AG04449 (cell line): ENCODE measurements around the gene CDKN1A.
A peak's percentile ranks its signal among the peaks of the same experiment; 100 is the strongest.

ENCODE experiments used
- CTCF ChIA-PET: fragments of 350-600 bp; formaldehyde crosslinking; extraction: SDS; loops from one replicate; lab custom pipeline; 2021; ENCODE audit warnings: antibody characterized with exemption; lab: Yijun Ruan, JAX
- POLR2A ChIA-PET: fragments of 400-600, 350-600 bp; formaldehyde crosslinking; extraction: SDS; loops from one replicate; lab custom pipeline; 2020; ENCODE audit warnings: antibody characterized with exemption, inconsistent platforms; lab: Yijun Ruan, JAX
- DNase-seq: peaks from one replicate; pipeline ENCODE4 v3.0.0-alpha.2; 2010; ENCODE audit warnings: low read depth, low spot score
- H3K4me3 ChIP-seq: 2 replicates; pipeline ENCODE4 v1.5.1; 2011; ENCODE audit warnings: low read depth, mild to moderate bottlenecking, control low read depth, low read length
- TF ChIP-seq, protein P1 (sequence below): IDR thresholded peaks from one replicate; pipeline ENCODE4 v1.5.1; 2011; ENCODE audit warnings: mild to moderate bottlenecking, moderate library complexity, low read length, control low read depth, inconsistent platforms; ENCODE audit not compliant: insufficient read depth; ENCODE audit errors: missing control alignments

The CDKN1A gene

GRCh38 chr6:36669002-36669401, 9.5 kb upstream of the CDKN1A start:
- CTCF ChIA-PET, result interaction anchor here (1.5 to 1.8 kb wide), 3 partner anchors 19 to 92 kb away, joined by 3 to 8 read pairs (median 3); no protein-coding TSS in a partner anchor
- POLR2A ChIA-PET, result interaction anchor here (5.1 kb wide), 1 partner anchor 9 kb away, joined by 66 read pairs; the partner anchor contains the start of gene CDKN1A
- TF ChIP-seq, protein P1, sequence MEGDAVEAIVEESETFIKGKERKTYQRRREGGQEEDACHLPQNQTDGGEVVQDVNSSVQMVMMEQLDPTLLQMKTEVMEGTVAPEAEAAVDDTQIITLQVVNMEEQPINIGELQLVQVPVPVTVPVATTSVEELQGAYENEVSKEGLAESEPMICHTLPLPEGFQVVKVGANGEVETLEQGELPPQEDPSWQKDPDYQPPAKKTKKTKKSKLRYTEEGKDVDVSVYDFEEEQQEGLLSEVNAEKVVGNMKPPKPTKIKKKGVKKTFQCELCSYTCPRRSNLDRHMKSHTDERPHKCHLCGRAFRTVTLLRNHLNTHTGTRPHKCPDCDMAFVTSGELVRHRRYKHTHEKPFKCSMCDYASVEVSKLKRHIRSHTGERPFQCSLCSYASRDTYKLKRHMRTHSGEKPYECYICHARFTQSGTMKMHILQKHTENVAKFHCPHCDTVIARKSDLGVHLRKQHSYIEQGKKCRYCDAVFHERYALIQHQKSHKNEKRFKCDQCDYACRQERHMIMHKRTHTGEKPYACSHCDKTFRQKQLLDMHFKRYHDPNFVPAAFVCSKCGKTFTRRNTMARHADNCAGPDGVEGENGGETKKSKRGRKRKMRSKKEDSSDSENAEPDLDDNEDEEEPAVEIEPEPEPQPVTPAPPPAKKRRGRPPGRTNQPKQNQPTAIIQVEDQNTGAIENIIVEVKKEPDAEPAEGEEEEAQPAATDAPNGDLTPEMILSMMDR, result no peak
- no peak for DNase-seq
- H3K4me3 ChIP-seq, result no peak overlapping the region

DNA sequence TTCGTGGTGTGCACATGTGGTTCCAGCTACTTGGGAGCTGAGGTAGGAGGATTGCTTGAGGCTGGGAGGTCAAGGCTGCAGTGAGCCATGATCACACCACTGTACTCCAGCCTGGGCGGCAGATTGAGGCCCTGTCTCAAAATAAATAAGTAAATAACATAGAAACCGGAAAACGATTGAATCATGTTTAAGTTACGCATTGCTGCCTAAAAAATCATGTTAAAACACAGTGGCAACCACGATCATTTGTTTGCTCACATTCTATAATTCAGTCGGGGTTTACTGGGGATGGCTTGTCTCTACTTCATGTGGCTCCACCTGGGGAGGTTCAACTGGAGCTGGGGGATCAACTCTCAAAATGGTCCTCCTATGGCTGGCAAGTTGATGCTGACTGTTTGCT, 8.2 kb upstream of the CDKN1A start:
- DNase-seq, result no peak
- ChIA-PET CTCF (no interaction called here), POLR2A (interaction anchor here (5.1 kb wide), 1 partner anchor 8 kb away, joined by 66 read pairs; the partner anchor contains the start of gene CDKN1A)
- no peak overlapping the region for H3K4me3 ChIP-seq
- TF ChIP-seq, protein P1, result no peak

DNA sequence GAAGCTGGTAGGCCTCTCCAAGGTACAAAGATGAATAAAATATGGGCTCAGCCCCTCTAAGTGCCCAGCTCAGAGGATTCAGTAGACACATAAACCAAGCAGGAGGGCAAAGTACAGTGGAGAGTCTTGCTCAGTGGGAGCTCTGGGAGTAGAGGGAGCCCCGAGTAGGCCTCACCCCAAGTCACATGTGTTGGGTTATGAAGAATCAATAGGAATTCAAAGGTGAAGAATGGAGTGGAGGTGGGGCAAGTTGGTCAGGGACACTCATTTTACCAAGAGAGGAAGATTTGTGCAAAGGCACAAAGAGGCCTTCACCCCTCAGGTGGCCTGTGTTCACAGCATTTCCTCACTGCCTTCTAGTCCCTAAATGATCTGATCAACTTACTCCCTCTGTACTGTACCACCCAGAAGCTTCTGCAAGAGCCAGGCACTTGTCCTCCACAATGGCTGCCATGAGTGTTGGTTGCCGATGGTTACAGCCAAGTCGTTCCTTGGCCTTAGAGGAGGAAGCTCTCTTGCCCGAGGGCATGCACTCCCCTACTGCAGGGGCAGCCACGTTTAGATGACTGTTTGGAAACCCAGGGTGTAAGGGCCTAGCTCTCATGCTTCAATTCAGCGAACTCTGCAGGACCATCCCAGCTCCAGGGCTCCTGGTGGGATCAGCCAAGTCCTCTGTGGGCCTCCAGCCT, 6.7 kb upstream of the CDKN1A start:
- no peak overlapping the region for H3K4me3 ChIP-seq
- ChIA-PET POLR2A (no interaction called here), CTCF (interaction anchor here (1.4 to 1.6 kb wide), 2 partner anchors 9 to 57 kb away, joined by 3 to 7 read pairs; no protein-coding TSS in a partner anchor)
- DNase-seq, result no peak
- TF ChIP-seq, protein P1, result no peak

DNA sequence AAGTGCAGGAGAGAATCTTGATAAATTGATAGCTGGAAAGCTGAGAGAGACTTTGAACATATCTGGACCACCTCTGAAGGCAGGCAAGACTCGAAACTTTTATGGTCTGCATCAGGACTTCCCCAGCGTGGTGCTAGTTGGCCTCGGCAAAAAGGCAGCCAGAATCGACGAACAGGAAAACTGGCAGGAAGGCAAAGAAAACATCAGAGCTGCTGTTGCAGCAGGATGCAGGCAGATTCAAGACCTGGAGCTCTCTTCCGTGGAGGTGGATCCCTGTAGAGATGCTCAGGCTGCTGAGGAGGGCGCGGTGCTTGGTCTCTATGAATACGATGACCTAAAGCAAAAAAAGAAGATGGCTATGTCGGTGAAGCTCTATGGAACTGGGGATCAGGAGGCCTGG, 4.6 kb upstream of the CDKN1A start:
- CTCF ChIA-PET, result interaction anchor here (1.2 to 3.1 kb wide), 4 partner anchors 9 to 92 kb away, joined by 3 to 15 read pairs (median 4); no protein-coding TSS in a partner anchor
- POLR2A ChIA-PET, result no interaction called here

DNA sequence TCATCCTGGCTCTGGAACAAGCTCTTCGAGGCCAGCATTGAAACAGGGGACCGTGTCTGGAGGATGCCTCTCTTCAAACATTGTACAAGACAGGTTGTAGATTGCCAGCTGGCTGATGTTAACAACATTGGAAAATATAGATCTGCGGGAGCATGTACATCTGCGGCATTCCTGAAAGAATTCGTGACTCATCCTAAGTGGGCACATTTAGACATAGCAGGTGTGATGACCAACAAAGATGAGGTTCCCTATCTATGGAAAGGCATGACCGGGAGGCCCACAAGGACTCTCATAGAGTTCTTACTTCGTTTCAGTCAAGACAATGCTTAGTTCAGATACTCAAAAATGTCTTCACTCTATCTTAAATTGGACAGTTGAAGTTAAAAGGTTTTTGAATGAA, 3.6 kb upstream of the CDKN1A start:
- no peak for DNase-seq
- ChIA-PET POLR2A (no interaction called here), CTCF (interaction anchor here (0.8 to 3.1 kb wide), 2 partner anchors 10 to 31 kb away, joined by 3 to 15 read pairs; no protein-coding TSS in a partner anchor)
- TF ChIP-seq, protein P1, result no peak
- no peak overlapping the region for H3K4me3 ChIP-seq

More for the DNA sequence above, 4.6 kb upstream of the CDKN1A start:
- TF ChIP-seq, protein P1, result no peak
- no peak overlapping the region for H3K4me3 ChIP-seq
- DNase-seq, result no peak

- ChIA-PET POLR2A (interaction anchor here (0.7 to 5.6 kb wide), 4 partner anchors 8 to 258 kb away, joined by 3 to 66 read pairs (median 4); no protein-coding TSS in a partner anchor), CTCF (interaction anchor here (0.8 to 3.6 kb wide), 5 partner anchors 9 to 83 kb away, joined by 3 to 28 read pairs (median 10); no protein-coding TSS in a partner anchor)
- peak overlapping the region; percentile 24 for H3K4me3 ChIP-seq
- TF ChIP-seq, protein P1, result no peak
- no peak for DNase-seq
Measured at GRCh38 chr6:36676141-36677058, 2.1 kb upstream of the CDKN1A start.
